OCI-LY3 (cell line): Measurements from ENCODE around the gene RHBDD1.
A peak's percentile ranks its signal among the peaks of the same experiment; 100 is the strongest.

Source experiments
- H2AFZ ChIP-seq: fragments of 200-600, 300-600 bp; shearing (Covaris generic); 2 replicates; pipeline ENCODE4 v1.6.0; 2014; ENCODE audit warnings: antibody characterized with exemption, low read depth, low read length
- H3K27ac ChIP-seq: fragments of 200-600, 300-600 bp; sonication (generic); 2 replicates; pipeline ENCODE4 v1.5.1; 2014; ENCODE audit warnings: mild to moderate bottlenecking, low read length, moderate library complexity, mixed read lengths
- H3K27me3 ChIP-seq: fragments of 200-600, 300-600 bp; sonication (generic); 2 replicates; pipeline ENCODE4 v1.6.1; 2014; ENCODE audit warnings: low read depth, low read length, mixed read lengths
- H3K36me3 ChIP-seq: fragments of 200-600, 300-600 bp; sonication (generic); replicated peaks from 2 replicates; pipeline ENCODE3; 2014; ENCODE audit warnings: low read depth, low read length, mixed read lengths
- H3K4me1 ChIP-seq: fragments of 300-600, 200-600 bp; sonication (generic); 2 replicates; pipeline ENCODE4 v1.6.1; 2014; ENCODE audit warnings: low read length, mixed read lengths
- H3K4me2 ChIP-seq: fragments of 200-600, 300-600 bp; sonication (generic); 2 replicates; pipeline ENCODE4 v1.6.1; 2014; ENCODE audit warnings: low read length, mixed read lengths
- H3K4me3 ChIP-seq: fragments of 300-600, 200-600 bp; sonication (generic); 2 replicates; pipeline ENCODE4 v1.5.1; 2014; ENCODE audit warnings: antibody characterized with exemption, mild to moderate bottlenecking, low read length, moderate library complexity
- H3K79me2 ChIP-seq: fragments of 300-600, 200-600 bp; shearing (Covaris generic); 2 replicates; pipeline ENCODE4 v1.6.1; 2014; ENCODE audit warnings: mild to moderate bottlenecking, low read length, mixed read lengths
- H3K9ac ChIP-seq: fragments of 300-600, 200-600 bp; shearing (Covaris generic); 2 replicates; pipeline ENCODE4 v1.6.0; 2014; ENCODE audit warnings: mild to moderate bottlenecking, low read length, moderate library complexity
- H3K9me3 ChIP-seq: fragments of 200-600, 300-600 bp; shearing (Covaris generic); 2 replicates; pipeline ENCODE4 v1.6.1; 2014; ENCODE audit warnings: low read length, mixed read lengths; ENCODE audit not compliant: insufficient read depth
- H4K20me1 ChIP-seq: fragments of 200-600, 300-600 bp; sonication (generic); 2 replicates; pipeline ENCODE4 v1.6.1; 2016; ENCODE audit warnings: low read length, mixed read lengths; ENCODE audit not compliant: insufficient read depth
- EZH2phosphoT487 ChIP-seq: fragments of 200-600 bp; shearing (Covaris generic); IDR thresholded peaks from 2 replicates; pipeline ENCODE4 v1.6.1; 2018; ENCODE audit warnings: antibody characterized with exemption, mixed run types, low read depth
- TF ChIP-seq, protein P1 (sequence below): fragments of 200-600, 300-600 bp; sonication (generic); IDR thresholded peaks from 2 replicates; pipeline ENCODE4 v1.5.1; 2014; ENCODE audit warnings: antibody characterized with exemption, low read length, low read depth

Gene RHBDD1

DNA sequence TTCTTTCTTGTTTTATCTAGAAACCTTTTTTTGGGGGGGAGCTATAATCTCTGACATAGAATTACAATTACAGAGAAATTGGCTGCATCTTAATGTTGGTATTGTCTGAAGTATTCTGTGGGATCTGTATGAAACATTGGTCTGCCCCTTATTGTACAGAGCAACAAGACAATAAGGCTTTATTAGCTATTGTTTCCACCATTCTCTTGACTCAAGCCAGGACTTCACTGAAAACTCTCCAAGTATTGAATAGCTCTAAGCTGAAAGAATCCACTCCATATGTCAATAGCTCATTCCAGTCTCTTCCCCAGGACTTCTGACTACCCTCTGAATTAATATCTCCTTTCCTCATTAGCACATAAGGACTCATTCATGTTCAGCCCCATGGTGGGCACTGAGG, 77.8 kb downstream of the RHBDD1 start:
- H4K20me1 ChIP-seq, result no peaks in the 10 kb centered on the region
- H3K4me2 ChIP-seq, result no peak overlapping the region
- peaks cover 4% of the 10 kb centered on the region for H3K36me3 ChIP-seq
- H3K27ac ChIP-seq, result no peak overlapping the region
- TF ChIP-seq EZH2phosphoT487, result no peak
- TF ChIP-seq, protein P1, sequence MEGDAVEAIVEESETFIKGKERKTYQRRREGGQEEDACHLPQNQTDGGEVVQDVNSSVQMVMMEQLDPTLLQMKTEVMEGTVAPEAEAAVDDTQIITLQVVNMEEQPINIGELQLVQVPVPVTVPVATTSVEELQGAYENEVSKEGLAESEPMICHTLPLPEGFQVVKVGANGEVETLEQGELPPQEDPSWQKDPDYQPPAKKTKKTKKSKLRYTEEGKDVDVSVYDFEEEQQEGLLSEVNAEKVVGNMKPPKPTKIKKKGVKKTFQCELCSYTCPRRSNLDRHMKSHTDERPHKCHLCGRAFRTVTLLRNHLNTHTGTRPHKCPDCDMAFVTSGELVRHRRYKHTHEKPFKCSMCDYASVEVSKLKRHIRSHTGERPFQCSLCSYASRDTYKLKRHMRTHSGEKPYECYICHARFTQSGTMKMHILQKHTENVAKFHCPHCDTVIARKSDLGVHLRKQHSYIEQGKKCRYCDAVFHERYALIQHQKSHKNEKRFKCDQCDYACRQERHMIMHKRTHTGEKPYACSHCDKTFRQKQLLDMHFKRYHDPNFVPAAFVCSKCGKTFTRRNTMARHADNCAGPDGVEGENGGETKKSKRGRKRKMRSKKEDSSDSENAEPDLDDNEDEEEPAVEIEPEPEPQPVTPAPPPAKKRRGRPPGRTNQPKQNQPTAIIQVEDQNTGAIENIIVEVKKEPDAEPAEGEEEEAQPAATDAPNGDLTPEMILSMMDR, result no peak
- H3K9ac ChIP-seq, result no peak overlapping the region
- H3K79me2 ChIP-seq, result no peaks in the 10 kb centered on the region
- H2AFZ ChIP-seq, result no peak overlapping the region
- H3K27me3 ChIP-seq, result no peaks in the 10 kb centered on the region
- H3K4me3 ChIP-seq, result no peak overlapping the region
- H3K9me3 ChIP-seq, result no peaks in the 10 kb centered on the region
- H3K4me1 ChIP-seq, result peaks cover 10% of the 10 kb centered on the region

DNA sequence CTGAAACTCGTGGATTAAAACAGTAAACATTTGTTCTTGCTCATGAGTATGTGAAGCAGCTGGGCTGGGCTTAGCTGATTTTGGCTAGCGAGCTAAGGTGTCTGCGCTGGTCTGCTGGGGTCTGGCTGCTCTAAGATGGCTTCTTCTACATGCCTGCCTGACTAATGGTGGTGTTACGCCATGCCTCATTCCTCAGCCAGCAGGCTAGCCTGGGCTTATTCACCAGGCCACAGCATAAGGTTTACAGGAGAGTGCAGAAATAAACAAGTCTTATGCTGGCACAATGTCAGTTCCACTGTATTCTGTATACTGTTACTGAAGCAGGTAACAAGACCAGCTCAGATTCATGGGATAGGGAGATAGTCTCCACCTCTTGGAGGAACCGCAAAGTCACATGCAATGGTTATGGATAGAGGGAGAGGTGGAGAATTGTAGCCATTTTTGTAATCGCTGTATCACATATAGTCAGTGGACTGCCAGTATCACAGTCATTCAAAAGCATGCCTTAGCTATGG, 80.0 kb downstream of the RHBDD1 start:
- Histone ChIP-seq H3K79me2 (no peaks in the 10 kb centered on the region), H3K27me3 (no peaks in the 10 kb centered on the region), H3K4me1 (no peaks in the 10 kb centered on the region), H3K27ac (no peak overlapping the region), H3K9me3 (no peaks in the 10 kb centered on the region), H3K4me2 (no peak overlapping the region), H2AFZ (no peak overlapping the region), H3K9ac (no peak overlapping the region), H3K36me3 (peaks cover 4% of the 10 kb centered on the region), H3K4me3 (no peak overlapping the region), H4K20me1 (no peaks in the 10 kb centered on the region)
- TF ChIP-seq EZH2phosphoT487, result no peak
- TF ChIP-seq, protein P1, result no peak

DNA sequence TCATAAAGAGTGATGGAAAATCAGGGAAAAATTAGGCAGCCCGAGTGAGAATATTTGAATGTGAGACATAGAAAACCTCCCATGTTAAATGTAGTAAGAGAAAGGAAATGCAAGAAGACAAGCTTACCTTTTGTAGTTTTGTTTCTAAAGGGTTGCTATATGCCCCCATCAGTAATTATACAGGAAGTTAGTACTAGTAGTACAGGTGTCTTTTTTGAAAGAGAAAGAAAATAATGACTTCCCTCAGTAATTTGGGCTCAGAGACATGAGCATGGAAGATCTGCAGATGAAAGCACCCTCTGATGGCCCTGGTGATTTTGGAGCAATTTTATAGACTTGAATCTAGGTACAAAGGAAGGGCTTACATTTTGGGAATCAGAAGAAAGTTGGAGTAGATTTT, 80.8 kb downstream of the RHBDD1 start:
- TF ChIP-seq EZH2phosphoT487, result no peak
- TF ChIP-seq, protein P1, result no peak
- Histone ChIP-seq H3K4me3 (no peak overlapping the region), H3K27me3 (no peaks in the 10 kb centered on the region), H3K4me2 (no peak overlapping the region), H3K9ac (no peak overlapping the region), H2AFZ (no peak overlapping the region), H3K36me3 (peaks cover 4% of the 10 kb centered on the region), H3K9me3 (no peaks in the 10 kb centered on the region), H3K79me2 (no peaks in the 10 kb centered on the region), H4K20me1 (no peaks in the 10 kb centered on the region), H3K4me1 (no peaks in the 10 kb centered on the region), H3K27ac (no peak overlapping the region)

DNA sequence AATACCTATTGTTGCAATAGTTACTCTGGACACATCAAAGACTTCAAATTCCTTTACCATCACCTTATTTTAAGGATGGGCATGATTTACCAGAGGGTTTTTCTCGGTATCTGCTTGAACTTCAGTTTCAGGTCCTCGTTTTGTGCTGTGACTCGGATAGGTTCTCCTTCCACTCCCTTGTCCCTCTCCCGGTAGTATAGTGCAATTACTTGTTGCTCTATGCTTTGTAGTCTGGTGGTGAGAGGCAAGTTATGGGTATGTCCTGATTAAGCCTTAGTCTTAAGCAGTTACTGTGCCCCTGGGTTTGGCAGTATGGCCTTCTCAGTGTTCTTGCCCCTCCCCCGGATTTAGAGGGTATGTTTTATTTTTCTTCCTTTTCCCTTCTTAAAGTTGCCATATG, 96.6 kb downstream of the RHBDD1 start:
- H3K27ac ChIP-seq, result no peak overlapping the region

More for the DNA sequence above, 96.6 kb downstream of the RHBDD1 start:
- Histone ChIP-seq H3K4me2 (peak overlapping the region; percentile 24; the same call in 1 of the 2 replicates), H3K36me3 (no peaks in the 10 kb centered on the region), H3K9ac (no peak overlapping the region), H3K4me1 (peaks cover 7% of the 10 kb centered on the region; the same call in 1 of the 2 replicates), H3K4me3 (no peak overlapping the region), H3K27me3 (no peaks in the 10 kb centered on the region), H4K20me1 (no peaks in the 10 kb centered on the region), H2AFZ (no peak overlapping the region), H3K79me2 (no peaks in the 10 kb centered on the region), H3K9me3 (no peaks in the 10 kb centered on the region)
- TF ChIP-seq, protein P1, result peak; percentile 30
- no peak for TF ChIP-seq EZH2phosphoT487
